Measurements from ENCODE around the gene ATP5ME.
A peak's percentile ranks its signal among the peaks of the same experiment; 100 is the strongest.

ATP5ME gene

GRCh38 chr4:683982-684622 is 10.0 kb upstream of the ATP5ME start:
- Histone ChIP-seq H3K4me1 (ENCODE audit: control insufficient read depth, insufficient read depth, low read length) (peaks cover 6% of the 10 kb centered on the region), H3K36me3 (ENCODE audit: control insufficient read depth, insufficient read depth, low read length) (no peaks in the 10 kb centered on the region), H3K9me3 (ENCODE audit: control insufficient read depth, low read length) (no peaks in the 10 kb centered on the region), H3K4me3 (ENCODE audit: insufficient read depth, low read depth, low read length) (no peak overlapping the region), H3K27ac (ENCODE audit: insufficient read depth, low read depth, low read length, poor library complexity, severe bottlenecking) (no peak overlapping the region), H3K27me3 (ENCODE audit: control insufficient read depth, insufficient read depth, low read length, poor library complexity, severe bottlenecking) (peaks cover 20% of the 10 kb centered on the region)
- WGBS, 2 experiments, result 56% methylated on average over 19 of the region's 19 CpGs

- H3K4me1 ChIP-seq (ENCODE audit: control insufficient read depth, insufficient read depth, low read length), result no peaks in the 10 kb centered on the region
- H3K36me3 ChIP-seq (ENCODE audit: control insufficient read depth, insufficient read depth, low read length), result no peaks in the 10 kb centered on the region
- WGBS, 2 experiments, result 89 to 91% methylated on average over 25 of the region's 25 CpGs
- no peak overlapping the region for H3K4me3 ChIP-seq (ENCODE audit: insufficient read depth, low read depth, low read length)
- peaks cover 13% of the 10 kb centered on the region for H3K27me3 ChIP-seq (ENCODE audit: control insufficient read depth, insufficient read depth, low read length, poor library complexity, severe bottlenecking)
- H3K9me3 ChIP-seq (ENCODE audit: control insufficient read depth, low read length), result no peaks in the 10 kb centered on the region
- H3K27ac ChIP-seq (ENCODE audit: insufficient read depth, low read depth, low read length, poor library complexity, severe bottlenecking), result no peak overlapping the region
Observed at GRCh38 chr4:683247-683897, 9.3 kb upstream of the ATP5ME start.

- no peak overlapping the region for H3K27ac ChIP-seq (ENCODE audit: insufficient read depth, low read depth, low read length, poor library complexity, severe bottlenecking)
- WGBS, 2 experiments, result 94 to 95% methylated on average over 23 of the region's 23 CpGs
- no peaks in the 10 kb centered on the region for H3K36me3 ChIP-seq (ENCODE audit: control insufficient read depth, insufficient read depth, low read length)
- no peaks in the 10 kb centered on the region for H3K4me1 ChIP-seq (ENCODE audit: control insufficient read depth, insufficient read depth, low read length)
- H3K27me3 ChIP-seq (ENCODE audit: control insufficient read depth, insufficient read depth, low read length, poor library complexity, severe bottlenecking), result peaks cover 12% of the 10 kb centered on the region
- H3K4me3 ChIP-seq (ENCODE audit: insufficient read depth, low read depth, low read length), result no peak overlapping the region
- no peaks in the 10 kb centered on the region for H3K9me3 ChIP-seq (ENCODE audit: control insufficient read depth, low read length)
Observed at GRCh38 chr4:682490-683172, 8.6 kb upstream of the ATP5ME start.

GRCh38 chr4:681736-682451 is 7.8 kb upstream of the ATP5ME start:
- H3K27me3 ChIP-seq (ENCODE audit: control insufficient read depth, insufficient read depth, low read length, poor library complexity, severe bottlenecking), result peaks cover 12% of the 10 kb centered on the region
- WGBS, 2 experiments, result 82 to 85% methylated on average over 55 to 57 of the region's 58 CpGs
- no peak overlapping the region for H3K27ac ChIP-seq (ENCODE audit: insufficient read depth, low read depth, low read length, poor library complexity, severe bottlenecking)
- H3K36me3 ChIP-seq (ENCODE audit: control insufficient read depth, insufficient read depth, low read length), result no peaks in the 10 kb centered on the region
- no peak overlapping the region for H3K4me3 ChIP-seq (ENCODE audit: insufficient read depth, low read depth, low read length)
- H3K9me3 ChIP-seq (ENCODE audit: control insufficient read depth, low read length), result no peaks in the 10 kb centered on the region
- no peaks in the 10 kb centered on the region for H3K4me1 ChIP-seq (ENCODE audit: control insufficient read depth, insufficient read depth, low read length)

- Histone ChIP-seq H3K27ac (ENCODE audit: insufficient read depth, low read depth, low read length, poor library complexity, severe bottlenecking) (no peak overlapping the region), H3K9me3 (ENCODE audit: control insufficient read depth, low read length) (no peaks in the 10 kb centered on the region), H3K36me3 (ENCODE audit: control insufficient read depth, insufficient read depth, low read length) (no peaks in the 10 kb centered on the region), H3K4me3 (ENCODE audit: insufficient read depth, low read depth, low read length) (peak overlapping the region; percentile 46), H3K27me3 (ENCODE audit: control insufficient read depth, insufficient read depth, low read length, poor library complexity, severe bottlenecking) (peaks cover 12% of the 10 kb centered on the region), H3K4me1 (ENCODE audit: control insufficient read depth, insufficient read depth, low read length) (no peaks in the 10 kb centered on the region)
- 6 to 8% methylated on average over 44 to 52 of the region's 62 CpGs for WGBS, 2 experiments
Observed at GRCh38 chr4:680928-681645, 7.0 kb upstream of the ATP5ME start.

- Histone ChIP-seq H3K36me3 (ENCODE audit: control insufficient read depth, insufficient read depth, low read length) (no peaks in the 10 kb centered on the region), H3K9me3 (ENCODE audit: control insufficient read depth, low read length) (no peaks in the 10 kb centered on the region), H3K27me3 (ENCODE audit: control insufficient read depth, insufficient read depth, low read length, poor library complexity, severe bottlenecking) (peaks cover 12% of the 10 kb centered on the region), H3K4me1 (ENCODE audit: control insufficient read depth, insufficient read depth, low read length) (no peaks in the 10 kb centered on the region), H3K27ac (ENCODE audit: insufficient read depth, low read depth, low read length, poor library complexity, severe bottlenecking) (no peak overlapping the region), H3K4me3 (ENCODE audit: insufficient read depth, low read depth, low read length) (peak overlapping the region; percentile 46)
- WGBS, 2 experiments, result 54 to 57% methylated on average over 17 of the region's 17 CpGs
Observed at GRCh38 chr4:680551-680927, 6.5 kb upstream of the ATP5ME start.

GRCh38 chr4:680091-680490 is 6.0 kb upstream of the ATP5ME start:
- Histone ChIP-seq H3K27ac (ENCODE audit: insufficient read depth, low read depth, low read length, poor library complexity, severe bottlenecking) (no peak overlapping the region), H3K27me3 (ENCODE audit: control insufficient read depth, insufficient read depth, low read length, poor library complexity, severe bottlenecking) (peaks cover 12% of the 10 kb centered on the region), H3K4me3 (ENCODE audit: insufficient read depth, low read depth, low read length) (no peak overlapping the region), H3K36me3 (ENCODE audit: control insufficient read depth, insufficient read depth, low read length) (no peaks in the 10 kb centered on the region), H3K4me1 (ENCODE audit: control insufficient read depth, insufficient read depth, low read length) (peaks cover 3% of the 10 kb centered on the region), H3K9me3 (ENCODE audit: control insufficient read depth, low read length) (no peaks in the 10 kb centered on the region)
- 88 to 90% methylated on average over 9 of the region's 9 CpGs for WGBS, 2 experiments

GRCh38 chr4:679629-680028 is 5.6 kb upstream of the ATP5ME start:
- WGBS, 2 experiments, result 87 to 89% methylated on average over 11 of the region's 11 CpGs

GRCh38 chr4:679104-679481 is 5.0 kb upstream of the ATP5ME start:
- no peak overlapping the region for H3K4me3 ChIP-seq (ENCODE audit: insufficient read depth, low read depth, low read length)
- H3K4me1 ChIP-seq (ENCODE audit: control insufficient read depth, insufficient read depth, low read length), result peaks cover 5% of the 10 kb centered on the region
- H3K27ac ChIP-seq (ENCODE audit: insufficient read depth, low read depth, low read length, poor library complexity, severe bottlenecking), result no peak overlapping the region
- H3K9me3 ChIP-seq (ENCODE audit: control insufficient read depth, low read length), result no peaks in the 10 kb centered on the region
- H3K36me3 ChIP-seq (ENCODE audit: control insufficient read depth, insufficient read depth, low read length), result no peaks in the 10 kb centered on the region
- peaks cover 12% of the 10 kb centered on the region for H3K27me3 ChIP-seq (ENCODE audit: control insufficient read depth, insufficient read depth, low read length, poor library complexity, severe bottlenecking)
- 91 to 94% methylated on average over 13 of the region's 13 CpGs for WGBS, 2 experiments

More at GRCh38 chr4:679629-680028, 5.6 kb upstream of the ATP5ME start:
- Histone ChIP-seq H3K9me3 (ENCODE audit: control insufficient read depth, low read length) (no peaks in the 10 kb centered on the region), H3K4me1 (ENCODE audit: control insufficient read depth, insufficient read depth, low read length) (peaks cover 5% of the 10 kb centered on the region), H3K27me3 (ENCODE audit: control insufficient read depth, insufficient read depth, low read length, poor library complexity, severe bottlenecking) (peaks cover 12% of the 10 kb centered on the region), H3K4me3 (ENCODE audit: insufficient read depth, low read depth, low read length) (no peak overlapping the region), H3K36me3 (ENCODE audit: control insufficient read depth, insufficient read depth, low read length) (no peaks in the 10 kb centered on the region), H3K27ac (ENCODE audit: insufficient read depth, low read depth, low read length, poor library complexity, severe bottlenecking) (no peak overlapping the region)
